Upper lobe of left lung (tissue), 4 donors: Measurements from ENCODE around the gene CFAP97.

Experiments used
- EP300 ChIP-seq, 4 donors: sonication (generic); formaldehyde crosslinking; IDR thresholded peaks; one replicate each; pipeline ENCODE4 v1.5.1; 2017; ENCODE audit warnings: antibody characterized with exemption in 4 of 4, control low read depth in 2 of 4
- POLR2A ChIP-seq, 4 donors: fragments of 450-650 bp; IDR thresholded peaks; one replicate each; pipeline ENCODE4 v1.5.1; 2016 to 2017; ENCODE audit warnings: antibody characterized with exemption in 4 of 4, mild to moderate bottlenecking in 2 of 4
- POLR2AphosphoS5 ChIP-seq, 2 donors: sonication (generic); formaldehyde crosslinking; IDR thresholded peaks; one replicate each; pipeline ENCODE4 v1.5.1; 2017; ENCODE audit warnings: antibody characterized with exemption in 2 of 2
- TF ChIP-seq, protein P1 (sequence below), 6 experiments: fragments of 450-650 bp in 4 of 6; fragments of 200-600 bp in 2 of 6; sonication (generic) in 2 of 6; IDR thresholded peaks; one replicate each; pipeline ENCODE4 v1.5.1; 2016 to 2019; ENCODE audit warnings: antibody characterized with exemption in 6 of 6

DNA sequence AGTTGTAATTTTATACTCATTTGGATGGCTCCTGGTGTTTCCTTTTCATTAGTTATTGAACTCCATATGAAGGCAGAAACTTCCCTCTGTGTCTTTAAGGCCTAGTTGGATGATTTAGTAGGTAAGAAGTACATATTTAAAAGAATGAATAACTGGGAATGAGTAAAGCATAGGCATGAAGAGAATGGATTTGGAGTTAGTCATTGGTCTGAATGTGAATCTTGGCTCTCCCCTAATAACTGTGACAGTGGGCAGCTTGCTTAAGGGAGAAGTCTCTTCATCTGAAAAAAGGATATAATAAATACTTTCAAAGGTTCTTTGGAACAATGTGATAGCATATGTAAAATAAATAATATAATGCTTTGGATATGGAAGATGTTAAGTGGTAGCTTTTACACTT, 18.8 kb upstream of the CFAP97 start:
- TF ChIP-seq, protein P1, sequence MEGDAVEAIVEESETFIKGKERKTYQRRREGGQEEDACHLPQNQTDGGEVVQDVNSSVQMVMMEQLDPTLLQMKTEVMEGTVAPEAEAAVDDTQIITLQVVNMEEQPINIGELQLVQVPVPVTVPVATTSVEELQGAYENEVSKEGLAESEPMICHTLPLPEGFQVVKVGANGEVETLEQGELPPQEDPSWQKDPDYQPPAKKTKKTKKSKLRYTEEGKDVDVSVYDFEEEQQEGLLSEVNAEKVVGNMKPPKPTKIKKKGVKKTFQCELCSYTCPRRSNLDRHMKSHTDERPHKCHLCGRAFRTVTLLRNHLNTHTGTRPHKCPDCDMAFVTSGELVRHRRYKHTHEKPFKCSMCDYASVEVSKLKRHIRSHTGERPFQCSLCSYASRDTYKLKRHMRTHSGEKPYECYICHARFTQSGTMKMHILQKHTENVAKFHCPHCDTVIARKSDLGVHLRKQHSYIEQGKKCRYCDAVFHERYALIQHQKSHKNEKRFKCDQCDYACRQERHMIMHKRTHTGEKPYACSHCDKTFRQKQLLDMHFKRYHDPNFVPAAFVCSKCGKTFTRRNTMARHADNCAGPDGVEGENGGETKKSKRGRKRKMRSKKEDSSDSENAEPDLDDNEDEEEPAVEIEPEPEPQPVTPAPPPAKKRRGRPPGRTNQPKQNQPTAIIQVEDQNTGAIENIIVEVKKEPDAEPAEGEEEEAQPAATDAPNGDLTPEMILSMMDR (IDR thresholded peaks at IDR 0.05): no peak
- no peak for TF ChIP-seq POLR2A (IDR thresholded peaks at IDR 0.05)
- TF ChIP-seq EP300 (IDR thresholded peaks at IDR 0.05): no peak
- no peak for TF ChIP-seq POLR2AphosphoS5 (IDR thresholded peaks at IDR 0.05)
